Renal cortex interstitium (tissue), 11 donors: ENCODE data around the gene ROR2. TPM values are rescaled to one million over a fixed set of nuclear protein-coding genes. Genes with fewer than 3 reads are reported as not detected.

Experiments used
- DNase-seq, 11 donors: peaks; one replicate each; pipeline ENCODE4 v3.0.0-alpha.2; 2013; ENCODE audit warnings: low read depth in 9 of 11, low spot score in 4 of 11; ENCODE audit errors: extremely low read depth in 1 of 11
- polyA plus RNA-seq, 3 donors: library from polyadenylated mRNA; unstranded; fragments of 120-200 nt; gene quantifications; one replicate each; pipeline ENCODE4 v1.2.1, GENCODE V29; 2013; ENCODE audit not compliant: insufficient read length in 3 of 3

The ROR2 gene
- polyA plus RNA-seq, 3 donors, result 17.4 to 20.5 (median 20.0) TPM

GRCh38 chr9:91858213-91859030 lies 91.6 kb downstream of the ROR2 start:
- no peak for DNase-seq

DNA sequence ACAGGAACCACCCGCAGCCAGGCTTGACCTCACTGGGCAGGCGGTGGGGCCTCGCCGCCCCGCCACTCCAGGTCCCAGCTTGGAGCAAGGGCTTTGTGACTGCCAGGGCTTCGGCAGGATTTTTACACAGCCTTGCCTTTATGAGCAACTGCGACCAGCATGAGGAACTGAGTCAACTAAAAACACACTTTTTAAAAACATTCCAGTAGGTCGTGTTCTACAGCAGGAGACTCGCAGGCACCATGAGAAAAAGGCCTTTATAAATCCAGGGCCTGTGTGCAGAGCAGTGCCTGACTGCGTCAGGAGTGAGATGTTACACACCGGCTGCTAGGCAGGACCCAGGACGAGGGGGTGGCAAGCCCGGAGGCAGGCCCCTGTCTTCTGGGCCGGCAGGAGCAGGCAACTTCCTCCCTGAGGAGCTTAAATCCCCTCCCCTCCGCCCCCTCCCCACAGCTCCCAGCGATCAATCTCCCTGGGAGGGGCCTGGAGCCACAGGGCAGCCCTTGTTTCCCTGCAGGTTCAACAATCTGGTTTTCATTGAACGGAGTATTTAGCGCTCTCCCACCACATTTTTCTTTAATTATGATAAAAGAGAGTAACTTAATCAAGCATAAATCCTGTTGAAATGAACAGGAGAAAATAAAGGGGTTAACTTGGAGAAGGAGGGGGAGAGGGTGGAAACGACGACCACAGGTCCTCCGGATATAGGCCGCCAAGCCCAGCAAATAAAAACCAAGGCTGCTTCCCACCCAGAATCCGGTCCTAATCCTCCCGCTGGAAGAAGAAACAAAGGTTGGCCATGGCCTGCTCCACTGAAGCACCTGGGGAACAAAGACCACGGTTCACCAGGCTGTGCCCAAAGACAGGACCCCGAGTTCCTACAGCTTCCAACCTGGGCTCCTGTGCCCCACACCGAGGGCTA lies 92.5 kb downstream of the ROR2 start:
- peak in 5 of 11 donors; percentile 51 to 73 (median 60) for DNase-seq

- no peak for DNase-seq
These were observed 93.6 kb downstream of the ROR2 start for GRCh38 chr9:91856419-91856818.

DNA sequence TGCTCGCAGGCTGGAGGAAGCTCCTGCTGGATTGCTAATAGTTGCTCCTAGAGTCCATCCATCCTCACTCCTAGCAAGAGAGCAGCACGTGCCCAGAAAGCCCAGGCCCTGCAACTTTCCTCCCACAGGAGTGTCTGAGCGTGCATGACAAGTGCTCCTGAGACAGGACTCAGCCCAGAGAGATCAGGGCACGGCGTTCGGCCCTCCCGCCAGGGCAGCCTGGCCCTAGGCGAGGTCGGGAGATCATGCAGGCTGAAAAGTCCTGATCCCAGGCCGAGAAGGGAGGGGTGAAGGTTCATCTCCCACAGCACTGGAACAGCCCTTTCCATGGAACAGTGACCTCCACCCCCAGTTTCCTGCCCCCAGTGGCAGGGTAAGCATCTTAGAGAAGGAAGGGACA lies 94.8 kb downstream of the ROR2 start:
- no peak for DNase-seq

DNA sequence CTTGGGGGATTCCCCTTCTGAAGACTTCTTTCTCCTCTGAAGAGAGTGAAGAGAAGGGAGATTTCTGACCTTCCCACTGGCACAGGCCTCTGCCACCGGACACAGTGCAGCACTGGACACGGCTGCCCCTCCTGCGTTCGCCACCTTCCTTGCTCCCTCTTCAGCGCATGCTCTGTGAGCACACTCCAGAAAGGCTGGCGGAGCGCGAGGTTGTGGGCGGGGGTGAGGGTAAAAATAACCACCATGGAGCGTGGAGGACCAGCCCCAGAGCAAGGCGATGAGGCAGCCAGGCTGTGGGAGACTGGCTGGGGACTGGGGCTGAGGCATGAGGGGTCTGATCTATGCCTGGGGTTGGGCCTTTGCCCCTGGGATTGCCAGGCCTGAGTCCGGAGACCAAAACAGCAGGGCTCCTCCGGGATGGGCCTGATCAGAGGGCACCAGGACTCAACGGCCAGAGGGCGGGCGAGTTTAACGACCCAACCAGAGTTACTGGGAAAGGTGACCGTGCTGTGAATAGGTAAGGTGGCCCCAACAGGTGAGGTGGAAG lies 97.2 kb downstream of the ROR2 start:
- no peak for DNase-seq

- no peak for DNase-seq
These were observed 100.3 kb downstream of the ROR2 start for GRCh38 chr9:91849694-91850093.

DNA sequence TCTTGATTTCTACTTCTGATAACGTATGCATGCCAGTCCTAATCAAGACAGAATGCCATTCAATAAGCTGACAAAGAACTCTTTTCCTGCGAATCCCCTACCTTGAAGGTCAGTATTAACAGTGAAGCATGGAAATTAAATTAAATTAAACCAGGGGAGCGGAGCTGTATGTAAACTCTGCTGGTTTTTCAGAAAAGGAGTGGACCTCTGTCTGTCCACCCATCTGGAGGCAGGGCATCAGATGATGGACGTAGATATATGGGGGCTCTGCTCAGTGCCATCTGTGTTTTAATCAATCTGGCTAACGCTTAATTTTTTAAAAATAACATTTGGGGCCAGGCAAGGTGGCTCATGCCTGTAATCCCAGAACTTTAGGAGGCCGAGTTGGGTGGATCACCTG lies 101.9 kb downstream of the ROR2 start:
- DNase-seq, result no peak

- peak in 7 of 11 donors; percentile 67 to 81 (median 72) for DNase-seq
These were observed 102.4 kb downstream of the ROR2 start for GRCh38 chr9:91847581-91848091.

DNA sequence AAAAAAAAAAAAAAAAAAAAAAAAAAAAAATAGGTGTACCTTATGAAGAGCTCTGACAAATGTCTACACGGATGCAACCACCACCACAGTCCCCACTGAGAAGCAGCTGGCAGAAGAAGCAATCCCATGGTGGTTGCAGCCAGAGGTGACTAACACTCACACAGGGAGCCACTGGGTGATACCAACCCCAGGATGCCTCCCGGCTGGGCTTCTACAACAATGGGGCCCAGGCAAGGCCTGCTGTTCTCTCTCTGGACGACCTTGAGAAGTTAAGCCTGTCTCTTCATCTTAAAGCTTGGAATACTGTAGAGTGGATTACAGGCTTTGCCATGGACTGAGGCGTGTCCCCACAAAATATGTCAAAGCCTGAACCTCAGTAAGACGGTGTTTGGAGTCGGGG lies 104.1 kb downstream of the ROR2 start:
- DNase-seq, result no peak

- DNase-seq, result no peak
These were observed 105.2 kb downstream of the ROR2 start for GRCh38 chr9:91844701-91845291.

- no peak for DNase-seq
These were observed 105.8 kb downstream of the ROR2 start for GRCh38 chr9:91844190-91844589.

DNA sequence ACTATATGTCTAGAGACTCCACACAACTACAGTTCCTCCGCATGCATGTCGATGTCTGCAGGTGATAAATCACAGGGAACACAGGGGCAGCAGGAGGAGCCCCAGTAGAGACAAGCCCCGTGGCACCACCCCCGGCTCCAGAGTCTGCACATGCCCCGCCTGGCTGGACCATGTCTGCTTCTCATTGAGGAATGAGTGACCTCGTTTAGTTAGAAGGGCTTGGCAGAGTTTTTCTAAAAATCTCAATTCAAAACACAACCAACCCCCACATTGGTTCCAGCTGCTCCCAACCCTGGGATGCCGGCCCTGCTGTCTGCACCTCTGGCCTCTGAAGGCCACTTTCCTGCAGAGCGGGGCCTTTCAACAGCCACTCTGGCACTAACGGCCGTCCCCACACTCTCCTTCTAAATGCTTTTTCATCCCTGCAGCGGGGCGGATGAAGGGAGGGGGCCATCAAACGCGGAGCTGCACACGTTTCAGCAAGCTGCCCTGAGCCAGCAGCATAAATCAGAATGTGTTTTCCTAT lies 106.3 kb downstream of the ROR2 start:
- peak in 6 of 11 donors; percentile 54 to 71 (median 64) for DNase-seq

GRCh38 chr9:91843093-91843492 lies 106.9 kb downstream of the ROR2 start:
- no peak for DNase-seq

- no peak for DNase-seq
These were observed 107.5 kb downstream of the ROR2 start for GRCh38 chr9:91842358-91843049.

DNA sequence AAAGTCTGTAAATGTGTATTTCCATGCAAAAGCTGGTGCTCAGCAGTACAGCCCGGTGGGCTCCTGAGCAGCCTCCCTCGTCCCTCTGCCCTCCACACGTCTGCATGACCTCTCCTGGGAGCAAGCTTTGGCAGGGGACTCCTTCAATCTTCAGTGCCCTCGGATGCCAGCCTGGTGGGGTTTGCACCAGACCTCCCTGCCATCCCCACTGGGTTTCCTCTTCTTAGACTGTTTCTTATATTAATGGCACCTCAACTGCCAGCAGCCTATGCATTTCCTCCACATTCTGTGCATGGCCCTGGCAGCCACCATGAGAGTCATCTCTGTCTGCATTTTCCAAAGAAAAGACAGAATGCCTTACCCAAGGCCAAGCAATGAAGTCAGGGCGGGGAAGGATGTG lies 108.4 kb downstream of the ROR2 start:
- no peak for DNase-seq

DNA sequence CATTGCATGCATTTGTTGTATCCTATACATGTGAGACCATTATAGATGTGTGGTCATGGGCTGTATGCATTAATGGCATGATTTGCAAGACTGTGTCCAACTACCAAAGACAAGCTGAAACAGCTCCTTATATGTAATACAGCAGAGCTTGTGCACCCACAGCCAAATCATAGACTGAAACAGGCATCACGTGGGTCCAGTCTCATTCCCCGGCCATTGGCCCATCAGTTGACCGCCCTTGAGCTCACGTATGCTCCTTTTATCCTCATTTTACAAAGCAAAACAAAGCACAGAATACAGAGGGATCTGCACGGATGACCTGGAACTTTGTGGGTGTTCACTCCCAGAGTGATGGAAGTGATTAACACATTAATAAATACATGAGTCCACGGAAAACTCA lies 109.1 kb downstream of the ROR2 start:
- no peak for DNase-seq

GRCh38 chr9:91840469-91840868 lies 109.6 kb downstream of the ROR2 start:
- no peak for DNase-seq

- DNase-seq, result no peak
These were observed 110.0 kb downstream of the ROR2 start for GRCh38 chr9:91839926-91840465.
